Measurements from ENCODE around the gene CDK6. TPM values are rescaled to one million over a fixed set of nuclear protein-coding genes. Genes with fewer than 3 reads are reported as not detected.

CDK6 gene
- total RNA-seq, 1 donor from 2014 or later: 22.0 TPM

DNA sequence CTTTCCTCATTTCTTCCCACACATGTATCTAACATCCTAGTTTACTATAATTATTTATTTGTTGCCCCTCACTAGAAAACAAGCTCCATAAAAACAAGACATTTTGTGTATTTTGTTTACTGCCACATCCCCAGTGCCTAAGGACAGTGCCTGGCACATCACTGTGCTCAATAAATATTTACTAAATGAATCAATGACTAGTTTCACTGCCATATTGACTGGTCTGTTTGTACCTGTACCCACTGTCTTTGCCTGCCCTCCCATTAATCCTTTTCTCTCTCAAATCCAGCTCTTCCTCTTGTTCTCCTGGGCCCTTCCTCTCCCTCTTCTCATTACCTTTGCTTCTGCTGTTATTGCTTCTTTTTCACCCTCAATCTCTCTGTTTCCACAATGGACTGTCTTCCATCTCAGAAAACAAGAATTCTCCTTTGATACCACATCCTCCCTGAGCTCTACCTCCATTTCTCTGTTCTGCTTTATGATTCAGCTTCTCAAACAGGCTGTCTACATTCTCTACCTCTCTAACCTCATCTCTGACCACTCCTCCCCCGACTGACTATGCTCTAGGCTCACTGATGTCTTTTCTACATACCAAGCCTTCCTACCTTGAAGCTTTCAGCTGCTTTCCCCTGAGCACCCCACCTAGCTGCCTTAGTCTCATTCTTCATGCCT is 237.9 kb downstream of the CDK6 start:
- no peak for DNase-seq (ENCODE audit: low read depth, low spot score)

DNA sequence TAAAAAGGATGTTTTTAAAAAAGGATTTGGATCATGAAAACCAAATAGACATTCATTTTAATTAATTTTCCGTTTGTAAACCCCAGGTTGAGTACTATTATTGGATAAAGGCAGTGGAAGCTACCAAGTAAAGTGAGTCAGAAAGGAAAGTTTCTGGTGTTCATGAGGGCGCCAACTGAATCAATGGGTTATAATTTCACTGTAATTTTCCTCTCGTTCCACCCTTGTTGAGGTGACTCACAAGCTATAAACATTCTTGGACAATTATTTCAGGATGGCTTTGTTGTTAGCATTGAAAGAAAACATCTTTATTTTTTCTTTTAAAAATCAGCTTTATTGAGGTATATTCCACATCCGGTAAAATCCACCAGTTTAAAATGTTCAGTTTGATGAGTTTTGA is 241.1 kb downstream of the CDK6 start:
- no peak for DNase-seq (ENCODE audit: low read depth, low spot score)

DNA sequence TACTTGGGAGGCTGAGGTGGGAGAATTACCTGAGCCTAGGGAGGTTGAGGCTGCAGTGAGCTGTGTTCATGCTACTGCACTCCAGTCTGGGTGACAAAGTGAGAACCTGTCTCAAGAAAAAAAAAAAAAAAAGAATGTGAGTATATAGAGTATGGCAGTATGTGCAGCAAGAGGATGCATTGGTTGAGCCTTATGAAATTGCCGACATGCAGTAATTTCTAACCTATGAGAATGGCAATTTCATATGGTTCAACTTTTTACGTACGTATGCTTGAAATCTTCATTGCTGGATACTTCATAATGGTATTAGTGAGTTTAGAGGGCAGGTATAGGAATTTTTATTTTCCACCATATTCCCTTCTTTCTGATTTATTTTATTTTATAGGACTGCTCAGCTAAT is 241.6 kb downstream of the CDK6 start:
- no peak for DNase-seq (ENCODE audit: low read depth, low spot score)

DNA sequence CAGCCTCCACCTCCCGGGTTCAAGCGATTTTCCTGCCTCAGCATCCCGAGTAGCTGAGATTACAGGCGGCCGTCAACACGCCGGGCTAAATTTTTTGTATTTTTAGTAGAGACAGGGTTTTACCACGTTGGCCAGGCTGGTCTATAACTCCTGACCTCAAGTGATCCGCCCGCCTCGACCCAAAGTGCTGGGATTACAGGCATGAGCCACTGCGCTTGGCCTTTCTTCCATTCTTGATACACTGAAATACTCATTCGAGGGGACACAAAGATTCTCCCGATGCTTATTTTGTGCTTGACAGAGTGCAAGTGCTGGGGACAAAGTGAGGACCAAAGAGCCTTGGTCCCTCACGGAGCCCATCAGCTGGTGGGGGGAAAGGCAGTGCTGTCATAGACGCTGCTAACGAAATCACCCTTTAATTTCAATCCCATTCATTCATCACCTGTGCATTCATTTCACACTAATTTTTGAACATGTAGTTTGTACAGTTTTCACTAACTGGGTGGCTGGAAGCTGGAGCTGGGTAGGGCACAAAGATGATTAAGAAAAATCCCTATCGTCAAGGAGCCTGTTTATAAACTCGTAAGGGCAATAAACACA is 245.6 kb downstream of the CDK6 start:
- no peak for DNase-seq (ENCODE audit: low read depth, low spot score)

DNA sequence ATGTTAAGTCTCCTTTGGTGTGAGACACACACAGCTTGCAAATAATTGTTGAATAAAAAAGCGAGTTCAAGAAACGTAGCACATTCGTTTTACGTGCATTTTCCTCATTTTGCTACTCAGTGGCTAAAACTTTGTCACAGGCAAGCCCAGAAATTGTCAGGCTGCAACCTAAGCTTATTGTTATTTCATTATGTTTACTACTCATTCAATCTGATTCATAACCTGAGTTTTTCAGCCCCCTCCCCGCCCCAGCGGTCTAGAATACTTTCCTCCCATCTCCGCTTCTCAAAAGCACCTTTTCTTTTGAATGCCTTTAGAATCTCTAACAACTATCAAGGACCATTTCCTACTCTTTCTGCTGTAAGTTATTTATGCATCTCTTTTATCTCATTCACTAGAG is 247.3 kb downstream of the CDK6 start:
- DNase-seq (ENCODE audit: low read depth, low spot score): no peak

DNA sequence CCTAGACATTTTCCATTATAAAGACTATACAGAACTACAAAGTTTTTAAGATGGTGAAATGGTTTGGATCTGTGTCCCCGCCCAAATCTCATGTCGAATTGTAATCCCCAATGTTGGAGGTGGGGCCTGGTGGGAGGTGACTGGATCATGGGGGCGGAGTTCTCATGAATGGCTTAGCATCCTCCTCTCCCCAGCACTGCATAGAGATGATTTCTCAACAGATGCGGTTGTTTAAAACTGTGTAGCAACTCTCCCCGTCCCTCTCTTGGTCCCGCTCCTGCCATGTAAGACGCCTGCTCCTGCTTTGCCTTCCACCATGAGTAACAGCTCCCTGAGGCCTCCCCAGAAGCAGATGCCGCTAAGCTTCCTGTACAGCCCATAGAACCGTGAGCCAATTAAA is 247.8 kb downstream of the CDK6 start:
- DNase-seq (ENCODE audit: low read depth, low spot score): no peak

DNA sequence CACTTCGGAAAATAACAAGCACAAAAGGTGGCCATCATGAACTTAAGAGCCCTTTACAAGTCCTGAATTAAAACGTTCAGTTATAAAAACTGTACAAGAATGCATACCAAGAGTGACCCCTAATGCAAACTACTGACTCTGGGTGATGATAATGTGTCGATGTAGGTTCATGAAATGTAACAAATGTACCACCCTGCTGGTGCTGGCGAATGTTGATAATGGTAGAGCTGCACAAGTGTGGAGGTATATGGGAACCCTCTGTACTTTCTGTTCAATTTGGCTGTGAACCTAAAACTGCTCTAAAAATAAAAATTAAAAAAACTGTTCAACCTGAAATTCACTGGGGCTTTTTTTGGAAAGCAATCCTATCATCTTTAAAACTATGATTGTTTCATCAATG is 249.5 kb downstream of the CDK6 start:
- no peak for DNase-seq (ENCODE audit: low read depth, low spot score)

DNA sequence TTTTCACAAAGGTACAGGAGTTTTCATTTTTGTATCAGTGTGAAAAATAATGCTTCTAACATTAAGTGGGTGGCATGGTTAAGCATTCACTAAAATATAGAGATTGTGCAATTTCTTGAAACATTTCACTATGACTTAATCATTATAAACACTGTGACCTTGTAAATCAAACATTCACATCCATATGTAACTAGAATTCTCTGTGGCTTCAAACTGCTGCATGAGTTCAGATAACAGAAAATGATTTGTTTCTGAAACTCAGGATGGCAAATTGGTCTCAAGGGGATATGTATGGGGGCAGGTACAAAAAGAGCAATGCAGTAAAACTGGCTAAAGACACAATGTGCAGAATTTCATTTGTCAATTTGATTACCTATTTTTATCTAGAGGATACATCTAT is 250.0 kb downstream of the CDK6 start:
- DNase-seq (ENCODE audit: low read depth, low spot score): no peak

DNA sequence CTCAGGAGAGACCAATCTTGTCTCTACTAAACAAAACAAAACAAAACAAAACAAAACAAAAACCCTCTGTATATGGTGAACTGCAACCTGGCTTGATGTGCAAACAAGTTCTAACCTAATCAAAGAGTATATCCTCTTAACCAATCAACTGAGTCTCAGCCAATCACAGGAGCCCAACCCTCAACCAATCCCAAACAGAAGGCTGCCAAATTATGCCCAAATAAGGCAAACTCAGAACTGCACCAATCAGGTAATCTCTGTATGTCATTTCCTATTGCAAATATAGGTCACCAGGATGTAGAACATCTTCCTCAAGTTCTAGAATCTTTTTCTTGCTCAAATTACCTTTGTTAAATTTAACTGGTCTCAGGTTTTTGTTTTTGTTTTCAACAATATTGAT is 251.4 kb downstream of the CDK6 start:
- DNase-seq (ENCODE audit: low read depth, low spot score): no peak

DNA sequence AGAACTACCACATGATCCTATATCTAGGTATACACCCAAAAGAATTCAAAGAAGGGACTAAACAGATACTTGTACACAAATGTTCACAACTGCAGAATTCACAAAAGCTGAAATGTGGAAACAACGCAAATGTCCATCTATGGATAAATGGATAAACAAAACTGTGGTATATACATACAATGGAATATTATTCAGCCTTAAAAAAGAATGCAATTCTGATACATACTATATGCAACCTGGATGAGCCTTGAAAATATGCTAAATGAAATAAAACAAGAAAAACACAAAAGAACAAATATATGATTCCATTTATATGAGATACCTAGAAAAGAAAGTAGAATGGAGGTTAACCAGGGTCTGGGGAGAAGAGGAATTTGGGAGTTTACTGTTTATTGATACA is 253.4 kb downstream of the CDK6 start:
- no peak for DNase-seq (ENCODE audit: low read depth, low spot score)

DNA sequence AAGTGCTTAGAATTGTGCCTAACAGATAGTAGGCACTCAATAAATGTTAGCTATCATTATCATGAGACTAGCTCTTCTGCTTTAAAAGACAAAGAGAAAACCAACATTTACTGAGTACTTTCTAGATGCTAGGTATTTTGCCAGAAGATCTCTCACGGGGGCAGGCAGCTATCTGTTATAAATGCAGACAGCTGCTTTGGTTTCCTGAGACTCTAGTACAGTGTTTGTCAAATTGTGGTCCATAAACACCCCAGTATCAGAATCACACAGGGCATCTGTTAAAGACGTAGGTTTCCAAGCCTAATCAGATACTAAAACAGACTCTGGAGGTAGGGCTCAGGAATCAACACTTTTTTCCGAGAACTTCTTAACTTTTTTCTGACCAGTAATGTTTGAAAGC is 260.1 kb downstream of the CDK6 start:
- DNase-seq (ENCODE audit: low read depth, low spot score): no peak

DNA sequence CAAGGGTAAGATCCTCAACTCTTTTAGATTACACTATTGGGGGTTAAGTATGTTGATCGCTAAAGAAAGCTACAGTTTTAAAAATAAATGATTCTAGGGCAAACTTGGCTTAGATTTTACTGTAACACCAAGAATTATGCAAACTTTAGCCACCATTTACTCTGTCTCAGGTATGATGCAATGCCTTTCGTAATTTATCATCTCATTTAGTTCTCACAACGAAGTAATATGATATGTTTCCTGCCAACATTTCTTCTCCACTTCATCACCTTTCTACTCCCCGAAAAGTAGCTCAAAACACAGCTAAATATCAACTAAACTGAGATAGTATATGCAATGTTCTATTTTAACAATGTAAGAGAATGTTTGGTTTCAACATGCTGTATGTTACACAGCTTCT is 267.2 kb downstream of the CDK6 start:
- no peak for DNase-seq (ENCODE audit: low read depth, low spot score)

DNA sequence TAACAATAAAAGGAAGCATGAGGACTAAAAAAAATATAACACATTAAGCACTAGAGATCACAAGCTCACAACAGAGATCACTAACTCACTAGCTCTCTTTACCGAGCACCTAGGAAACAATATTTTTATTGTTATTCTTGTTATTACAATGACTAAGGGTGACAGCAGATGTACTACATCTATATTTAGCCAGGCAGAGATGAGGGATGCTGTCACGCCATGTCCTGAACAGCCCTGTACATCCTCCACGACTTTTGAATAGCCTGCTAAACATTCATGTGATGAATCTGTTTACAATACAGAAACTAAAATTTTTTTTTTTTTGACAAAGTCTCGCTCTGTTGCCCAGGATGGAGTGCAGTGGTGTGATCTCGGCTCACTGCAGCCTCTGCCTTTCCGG is 268.9 kb downstream of the CDK6 start:
- DNase-seq (ENCODE audit: low read depth, low spot score): no peak

DNA sequence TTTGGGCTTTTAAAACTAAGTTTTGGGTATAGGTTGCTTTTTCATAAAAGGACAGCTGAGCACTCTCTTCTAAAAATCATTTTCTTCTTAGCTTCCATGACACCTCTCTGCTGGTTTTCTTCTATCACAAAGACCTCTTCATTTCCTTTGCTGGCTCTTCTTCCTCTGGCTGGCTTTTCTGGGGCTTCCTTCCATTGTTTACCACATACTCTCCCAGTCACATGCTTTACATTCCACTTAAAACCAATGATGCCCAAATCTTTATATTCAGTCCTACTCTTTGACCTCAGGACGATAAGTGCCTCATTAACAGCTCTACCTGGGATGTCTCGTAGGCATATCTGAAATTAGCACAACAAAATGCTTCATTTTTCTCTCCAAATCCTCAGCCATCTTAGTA is 273.0 kb downstream of the CDK6 start:
- peak; percentile 15 for DNase-seq (ENCODE audit: low read depth, low spot score)

DNA sequence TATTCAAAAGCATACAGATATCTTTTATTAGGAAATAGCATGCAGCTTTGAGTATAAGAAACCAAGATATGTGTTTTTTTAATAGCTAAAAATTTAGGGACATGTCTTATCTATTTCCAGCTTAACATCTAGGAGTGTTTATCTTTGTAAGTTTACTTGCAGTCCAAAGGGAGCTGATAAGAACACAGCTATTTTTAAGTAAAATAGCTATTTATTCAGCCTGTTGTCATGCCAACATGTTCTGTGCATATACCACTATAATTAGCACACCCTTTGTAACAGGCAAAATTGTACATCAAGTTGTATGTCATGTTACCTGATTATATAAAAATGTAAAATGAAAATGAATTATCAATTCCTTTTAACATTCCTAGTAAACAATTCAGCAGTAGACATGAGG is 275.8 kb downstream of the CDK6 start:
- no peak for DNase-seq (ENCODE audit: low read depth, low spot score)

DNA sequence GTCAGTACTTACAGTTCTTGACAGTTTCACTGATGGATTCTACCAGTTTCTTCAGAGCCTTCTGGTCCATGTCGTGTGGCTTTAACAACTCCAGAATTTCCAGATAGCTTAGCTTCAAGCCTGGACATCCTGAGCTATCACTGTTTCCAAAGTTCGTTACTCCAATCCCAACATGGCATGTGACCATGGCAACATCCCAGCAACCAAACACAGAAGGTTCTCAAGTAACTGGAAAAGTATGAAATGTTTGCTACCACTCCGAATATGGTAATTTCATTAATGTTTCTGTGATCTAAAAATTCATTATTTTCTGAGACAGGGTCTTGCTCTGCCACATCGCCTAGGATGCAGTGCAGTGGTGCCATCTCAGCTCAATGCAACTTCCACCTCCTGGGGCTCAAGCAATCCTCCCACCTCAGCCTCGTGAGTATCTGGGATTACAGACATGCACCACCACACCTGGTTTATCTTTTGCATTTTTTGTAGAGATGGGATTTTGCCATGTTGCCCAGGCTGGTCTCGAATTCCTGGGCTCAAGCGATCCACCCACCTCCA is 278.5 kb downstream of the CDK6 start:
- no peak for DNase-seq (ENCODE audit: low read depth, low spot score)

DNA sequence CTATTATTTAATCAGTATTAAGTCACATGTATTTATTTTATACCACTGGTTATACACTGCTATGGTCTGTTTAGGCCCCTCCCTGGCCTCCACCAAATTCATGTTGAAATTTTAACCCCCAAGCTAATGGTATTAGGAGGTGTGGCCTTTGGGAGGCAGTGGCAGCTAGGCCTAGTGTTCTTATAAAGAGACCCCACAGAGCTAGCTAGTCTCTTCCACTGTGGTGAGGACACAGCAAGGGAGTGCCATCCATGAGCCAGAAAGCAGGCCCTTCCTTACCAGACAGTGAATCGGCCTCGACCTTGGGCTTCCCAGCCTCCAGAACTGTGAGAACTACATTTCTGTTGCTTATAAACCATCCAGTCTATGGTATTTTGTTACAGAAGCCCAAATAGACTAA is 279.1 kb downstream of the CDK6 start:
- no peak for DNase-seq (ENCODE audit: low read depth, low spot score)

Other genes starting within 250 kb of the CDK6 start
- gene FAM133B, start 246.2 kb downstream of the CDK6 start, total RNA-seq: 11.3 and 31.9 TPM in 2 replicates